Umbilical cord (tissue), 2 donors: ENCODE data around the gene BCL11B. TPM values are rescaled to one million over a fixed set of nuclear protein-coding genes. Genes with fewer than 3 reads are reported as not detected.

ENCODE experiments used
- DNase-seq: peaks from one replicate; pipeline ENCODE4 v3.0.0-alpha.2; 2015; ENCODE audit warnings: low spot score
- total RNA-seq: library from RNA; depleted of rRNA; stranded (reverse); fragments of >200 nt; gene quantifications from one replicate; pipeline ENCODE4 v1.2.3, GENCODE V29; 2014; ENCODE audit warnings: low replicate concordance; ENCODE audit not compliant: insufficient read depth

BCL11B gene
- total RNA-seq, 1 donor from 2014 or later: 2.6 TPM

- no peak for DNase-seq
Measured at GRCh38 chr14:99163446-99163845, 108.6 kb downstream of the BCL11B start.

GRCh38 chr14:99159341-99160340 is 112.4 kb downstream of the BCL11B start:
- DNase-seq: no peak

- DNase-seq: no peak
Measured at GRCh38 chr14:99158646-99159165, 113.3 kb downstream of the BCL11B start.

GRCh38 chr14:99158150-99158549 is 113.8 kb downstream of the BCL11B start:
- no peak for DNase-seq

- DNase-seq: no peak
Measured at GRCh38 chr14:99157676-99158075, 114.3 kb downstream of the BCL11B start.

GRCh38 chr14:99157246-99157645 is 114.8 kb downstream of the BCL11B start:
- DNase-seq: no peak

GRCh38 chr14:99156814-99157213 is 115.2 kb downstream of the BCL11B start:
- no peak for DNase-seq

GRCh38 chr14:99156090-99156425 is 115.9 kb downstream of the BCL11B start:
- DNase-seq: no peak

GRCh38 chr14:99155173-99156089 is 116.6 kb downstream of the BCL11B start:
- no peak for DNase-seq

- DNase-seq: no peak
Measured at GRCh38 chr14:99150236-99150635, 121.8 kb downstream of the BCL11B start.

GRCh38 chr14:99148861-99149610 is 123.0 kb downstream of the BCL11B start:
- DNase-seq: no peak

- no peak for DNase-seq
Measured at GRCh38 chr14:99148131-99148530, 123.9 kb downstream of the BCL11B start.

- no peak for DNase-seq
Measured at GRCh38 chr14:99147366-99147740, 124.6 kb downstream of the BCL11B start.

- no peak for DNase-seq
Measured at GRCh38 chr14:99146616-99147365, 125.2 kb downstream of the BCL11B start.

- no peak for DNase-seq
Measured at GRCh38 chr14:99145307-99145706, 126.7 kb downstream of the BCL11B start.

- no peak for DNase-seq
Measured at GRCh38 chr14:99143793-99144192, 128.2 kb downstream of the BCL11B start.

- no peak for DNase-seq
Measured at GRCh38 chr14:99143126-99143525, 128.9 kb downstream of the BCL11B start.

- DNase-seq: no peak
Measured at GRCh38 chr14:99141236-99141635, 130.8 kb downstream of the BCL11B start.

- no peak for DNase-seq
Measured at GRCh38 chr14:99138999-99139865, 132.8 kb downstream of the BCL11B start.
